Upper lobe of right lung (tissue), 1 donor: Measurements from ENCODE around the gene INSRR. TPM values are rescaled to one million over a fixed set of nuclear protein-coding genes. Genes with fewer than 3 reads are reported as not detected.

Source experiments
- ATAC-seq: fragments of 200-7000 bp; cut with Tn5 transposase; one replicate; pipeline ENCODE4 v1.9.1; 2020; ENCODE audit warnings: mild to moderate bottlenecking, moderate library complexity
- DNase-seq: peaks from one replicate; pipeline ENCODE4 v3.0.0-alpha.2; 2020
- H3K27ac ChIP-seq: fragments of 200-600 bp; one replicate; pipeline ENCODE4 v1.8.0; 2022
- H3K27me3 ChIP-seq: fragments of 200-600 bp; one replicate; pipeline ENCODE4 v1.8.0; 2022; ENCODE audit warnings: mild to moderate bottlenecking
- H3K36me3 ChIP-seq: fragments of 200-600 bp; one replicate; pipeline ENCODE4 v1.8.0; 2022
- H3K4me1 ChIP-seq: fragments of 200-600 bp; one replicate; pipeline ENCODE4 v1.8.0; 2022
- H3K4me3 ChIP-seq: fragments of 200-600 bp; one replicate; pipeline ENCODE4 v1.8.0; 2022; ENCODE audit warnings: mild to moderate bottlenecking
- H3K9me3 ChIP-seq: fragments of 200-600 bp; one replicate; pipeline ENCODE4 v1.8.0; 2022
- CTCF ChIP-seq: fragments of 200-600 bp; IDR thresholded peaks from one replicate; pipeline ENCODE4 v1.8.0; 2022; ENCODE audit warnings: antibody characterized with exemption
- intact Hi-C: fragments of 100-400 bp; cut with DNase I; formaldehyde crosslinking; loops from one replicate; pipeline ENCODE4 v1.11.0; 2022
- total RNA-seq: library from RNA; stranded (reverse); fragmentation: NEBNext Ultra II Directional; extraction: Animal tissue kit (Norgen Biotek cat#: 25700); gene quantifications from one replicate; pipeline ENCODE4 v1.2.1, GENCODE V29; 2021
- donor health status: DM: no; HTN: yes; CAD: no; lungs with severe emphysema.

Gene INSRR
- total RNA-seq, 1 donor from 2014 or later: not detected

- ATAC-seq (no peak), DNase-seq (no peak)
- Histone ChIP-seq H3K36me3 (no peaks in the 10 kb centered on the region), H3K9me3 (no peaks in the 10 kb centered on the region), H3K27me3 (no peaks in the 10 kb centered on the region), H3K4me3 (no peak overlapping the region), H3K4me1 (peaks cover 63% of the 10 kb centered on the region), H3K27ac (no peak overlapping the region)
- TF ChIP-seq CTCF: no peak
- intact Hi-C loops: no loop called here
Observed at GRCh38 chr1:156899956-156900718, 41.2 kb upstream of the INSRR start.

GRCh38 chr1:156898971-156899664 is 40.2 kb upstream of the INSRR start:
- Histone ChIP-seq H3K9me3 (no peaks in the 10 kb centered on the region), H3K4me3 (no peak overlapping the region), H3K27ac (peak overlapping the region; percentile 63), H3K36me3 (no peaks in the 10 kb centered on the region), H3K27me3 (peaks cover 2% of the 10 kb centered on the region), H3K4me1 (peaks cover 67% of the 10 kb centered on the region)
- intact Hi-C loops: no loop called here
- TF ChIP-seq CTCF: no peak
- ATAC-seq (no peak), DNase-seq (no peak)

- H3K9me3 ChIP-seq: no peaks in the 10 kb centered on the region
- peaks cover 12% of the 10 kb centered on the region for H3K27me3 ChIP-seq
- intact Hi-C loops: no loop called here
- peaks cover 68% of the 10 kb centered on the region for H3K4me1 ChIP-seq
- ATAC-seq (peak; percentile 42), DNase-seq (no peak)
- peak overlapping the region; percentile 63 for H3K27ac ChIP-seq
- peak overlapping the region; percentile 26 for H3K4me3 ChIP-seq
- TF ChIP-seq CTCF: no peak
- no peaks in the 10 kb centered on the region for H3K36me3 ChIP-seq
Observed at GRCh38 chr1:156898161-156898566, 39.2 kb upstream of the INSRR start.

- H3K27ac ChIP-seq: peak overlapping the region; percentile 63
- TF ChIP-seq CTCF: no peak
- intact Hi-C loops: no loop called here
- H3K36me3 ChIP-seq: no peaks in the 10 kb centered on the region
- no peak for DNase-seq
- H3K4me1 ChIP-seq: peaks cover 70% of the 10 kb centered on the region
- no peaks in the 10 kb centered on the region for H3K9me3 ChIP-seq
- H3K4me3 ChIP-seq: peak overlapping the region; percentile 26
- ATAC-seq: no peak
- H3K27me3 ChIP-seq: peaks cover 14% of the 10 kb centered on the region
Observed at GRCh38 chr1:156897078-156897825, 38.3 kb upstream of the INSRR start.

GRCh38 chr1:156896490-156897033 is 37.6 kb upstream of the INSRR start:
- Histone ChIP-seq H3K4me1 (peaks cover 65% of the 10 kb centered on the region), H3K27me3 (peaks cover 14% of the 10 kb centered on the region)
- no peak for DNase-seq

More at GRCh38 chr1:156896490-156897033, 37.6 kb upstream of the INSRR start:
- H3K36me3 ChIP-seq: no peaks in the 10 kb centered on the region
- no peak for ATAC-seq
- H3K27ac ChIP-seq: peak overlapping the region; percentile 58
- intact Hi-C loops: no loop called here
- H3K4me3 ChIP-seq: peak overlapping the region; percentile 1
- no peak for TF ChIP-seq CTCF
- no peaks in the 10 kb centered on the region for H3K9me3 ChIP-seq
